Caco-2 (cell line): Measurements from ENCODE around the gene SHPK. TPM values are rescaled to one million over a fixed set of nuclear protein-coding genes. Genes with fewer than 3 reads are reported as not detected.

Experiments used
- BruUV-seq: library from RNA; stranded (reverse); fragments of 400-500 nt; replicated peaks from 2 replicates; lab custom pipeline; 2021; lab: Mats Ljungman, UMichigan
- CTCF ChIA-PET: fragments of 300-600 bp; sonication (Branson Sonifier 250); formaldehyde crosslinking; loops from one replicate; lab custom pipeline; 2022; ENCODE audit warnings: antibody characterized with exemption; lab: Charles Lee
- POLR2A ChIA-PET: fragments of 300-600 bp; sonication (Branson Sonifier 250); formaldehyde crosslinking; loops from one replicate; lab custom pipeline; 2022; ENCODE audit warnings: antibody characterized with exemption; lab: Charles Lee
- DNase-seq, 2 experiments: peaks; one replicate each; pipeline versions ENCODE4 v3.0.0 to v3.0.0-alpha.2; 2020 to 2022
- H3K27me3 ChIP-seq: replicated peaks from 2 replicates; pipeline ENCODE4 v1.6.0; 2011; ENCODE audit warnings: low read length; ENCODE audit not compliant: control insufficient read depth, insufficient read depth
- H3K36me3 ChIP-seq: 2 replicates; pipeline ENCODE4 v1.5.1; 2011; ENCODE audit warnings: low read length; ENCODE audit not compliant: control insufficient read depth, insufficient read depth
- H3K4me1 ChIP-seq: fragments of 250-450 bp; sonication (Bioruptor Pico); 2 replicates; pipeline ENCODE4 v1.5.1; 2020; ENCODE audit warnings: mild to moderate bottlenecking
- H3K4me3 ChIP-seq: 2 replicates; pipeline ENCODE4 v1.5.1; 2011; ENCODE audit warnings: low read depth, mild to moderate bottlenecking, control low read depth, low read length
- H3K9me3 ChIP-seq: fragments of 250-450 bp; sonication (Bioruptor Pico); 2 replicates; pipeline ENCODE4 v1.5.1; 2020; ENCODE audit warnings: mild to moderate bottlenecking, moderate library complexity
- H3K27ac Mint-ChIP-seq: one replicate; pipeline ENCODE4 v1.8.0; 2022; ENCODE audit warnings: mixed read lengths; ENCODE audit not compliant: unreplicated experiment
- H3K27me3 Mint-ChIP-seq: one replicate; pipeline ENCODE4 v1.8.0; 2022; ENCODE audit warnings: mixed read lengths; ENCODE audit not compliant: insufficient read depth, unreplicated experiment
- H3K36me3 Mint-ChIP-seq: one replicate; pipeline ENCODE4 v1.8.0; 2022; ENCODE audit warnings: mild to moderate bottlenecking, mixed read lengths; ENCODE audit not compliant: insufficient read depth, unreplicated experiment
- H3K4me1 Mint-ChIP-seq: one replicate; pipeline ENCODE4 v1.8.0; 2022; ENCODE audit warnings: low read depth, mixed read lengths; ENCODE audit not compliant: unreplicated experiment
- H3K4me3 Mint-ChIP-seq: one replicate; pipeline ENCODE4 v1.8.0; 2022; ENCODE audit warnings: mild to moderate bottlenecking, moderate library complexity, mixed read lengths; ENCODE audit not compliant: unreplicated experiment
- H3K9me3 Mint-ChIP-seq: one replicate; pipeline ENCODE4 v1.8.0; 2022; ENCODE audit warnings: mixed read lengths; ENCODE audit not compliant: unreplicated experiment
- CTCF ChIP-seq, 2 experiments: fragments of 200-600 bp in 1 of 2; IDR thresholded peaks; 1 replicate in 1 of 2; 2 replicates in 1 of 2; pipeline versions ENCODE4 v1.5.1 to v1.8.0; 2011 to 2022; ENCODE audit warnings: antibody characterized with exemption in 1 of 2, control low read depth in 1 of 2, inconsistent platforms in 1 of 2, low read depth in 1 of 2, low read length in 1 of 2, mild to moderate bottlenecking in 1 of 2, moderate library complexity in 1 of 2; ENCODE audit not compliant: insufficient read depth in 1 of 2, severe bottlenecking in 1 of 2, unreplicated experiment in 1 of 2
- intact Hi-C: fragments of 100-400 bp; cut with micrococcal nuclease; formaldehyde crosslinking; loops from one replicate; pipeline ENCODE4 v1.10.0; 2022; ENCODE audit not compliant: unreplicated experiment
- total RNA-seq: library from RNA; stranded (reverse); gene quantifications from 2 replicates; pipeline ENCODE4 v1.2.3, GENCODE V29; 2022

SHPK gene
- total RNA-seq, 1 experiment from 2014 or later, result 17.7 TPM

- POLR2A ChIA-PET, result no interaction called here
- intact Hi-C loops, result no loop called here
- no peak for DNase-seq
Observed at GRCh38 chr17:3575511-3575910, 60.5 kb downstream of the SHPK start.

GRCh38 chr17:3574231-3574630, 61.8 kb downstream of the SHPK start:
- Mint-ChIP-seq H3K36me3 (no peaks in the 10 kb centered on the region), H3K4me1 (no peaks in the 10 kb centered on the region), H3K9me3 (no peaks in the 10 kb centered on the region), H3K27me3 (no peaks in the 10 kb centered on the region), H3K27ac (no peak overlapping the region), H3K4me3 (no peak overlapping the region)
- Histone ChIP-seq H3K9me3 (no peaks in the 10 kb centered on the region), H3K4me1 (no peaks in the 10 kb centered on the region), H3K27me3 (no peaks in the 10 kb centered on the region), H3K36me3 (no peaks in the 10 kb centered on the region), H3K4me3 (no peak overlapping the region)
- intact Hi-C loops, result no loop called here
- no peak for TF ChIP-seq CTCF (IDR thresholded peaks at IDR 0.05; ENCODE audit: insufficient read depth in 1 of 2, low read depth in 1 of 2, low read length in 1 of 2, severe bottlenecking in 1 of 2, unreplicated experiment in 1 of 2)
- CTCF ChIA-PET, result no interaction called here
- BruUV-seq, result no TSS peak
- DNase-seq, result no peak
- POLR2A ChIA-PET, result no interaction called here

More at GRCh38 chr17:3575511-3575910, 60.5 kb downstream of the SHPK start:
- Mint-ChIP-seq H3K27me3 (no peaks in the 10 kb centered on the region), H3K27ac (no peak overlapping the region), H3K36me3 (no peaks in the 10 kb centered on the region), H3K9me3 (no peaks in the 10 kb centered on the region), H3K4me1 (no peaks in the 10 kb centered on the region), H3K4me3 (no peak overlapping the region)
- Histone ChIP-seq H3K4me3 (no peak overlapping the region), H3K4me1 (no peaks in the 10 kb centered on the region), H3K9me3 (no peaks in the 10 kb centered on the region), H3K36me3 (no peaks in the 10 kb centered on the region), H3K27me3 (no peaks in the 10 kb centered on the region)
- CTCF ChIA-PET, result no interaction called here
- no TSS peak for BruUV-seq
- TF ChIP-seq CTCF (IDR thresholded peaks at IDR 0.05; ENCODE audit: insufficient read depth in 1 of 2, low read depth in 1 of 2, low read length in 1 of 2, severe bottlenecking in 1 of 2, unreplicated experiment in 1 of 2), result no peak

GRCh38 chr17:3573246-3574100, 62.6 kb downstream of the SHPK start:
- Histone ChIP-seq H3K4me3 (no peak overlapping the region), H3K9me3 (no peaks in the 10 kb centered on the region), H3K27me3 (no peaks in the 10 kb centered on the region), H3K36me3 (no peaks in the 10 kb centered on the region), H3K4me1 (no peaks in the 10 kb centered on the region)
- ChIA-PET CTCF (interaction anchor here (0.5 to 0.6 kb wide), 2 partner anchors 16 to 40 kb away, joined by 3 to 6 read pairs; no protein-coding TSS in a partner anchor), POLR2A (no interaction called here)
- DNase-seq, result no peak
- Mint-ChIP-seq H3K27me3 (no peaks in the 10 kb centered on the region), H3K4me1 (no peaks in the 10 kb centered on the region), H3K27ac (no peak overlapping the region), H3K9me3 (no peaks in the 10 kb centered on the region), H3K36me3 (no peaks in the 10 kb centered on the region), H3K4me3 (no peak overlapping the region)
- no peak for TF ChIP-seq CTCF (IDR thresholded peaks at IDR 0.05; ENCODE audit: insufficient read depth in 1 of 2, low read depth in 1 of 2, low read length in 1 of 2, severe bottlenecking in 1 of 2, unreplicated experiment in 1 of 2)
- intact Hi-C loops, result no loop called here
- no TSS peak for BruUV-seq
